Esophagus squamous epithelium (tissue), 5 donors: ENCODE results near the gene ALOXE3. TPM values are rescaled to one million over a fixed set of nuclear protein-coding genes. Genes with fewer than 3 reads are reported as not detected.

ENCODE experiments used
- DNase-seq: peaks from one replicate; lab custom pipeline; 2025; lab: John Stamatoyannopoulos, UW
- H3K27ac ChIP-seq, 4 donors: fragments of 200-600 bp; sonication (generic); one replicate each; pipeline ENCODE4 v1.5.1; 2016 to 2019; ENCODE audit warnings: mild to moderate bottlenecking in 1 of 4
- H3K27me3 ChIP-seq, 4 donors: fragments of 200-600 bp; sonication (generic); 1 replicate in 3 of 4; 2 replicates in 1 of 4; pipeline versions ENCODE4 v1.5.1 to v1.6.0; 2017 to 2021; ENCODE audit warnings: antibody characterized with exemption in 1 of 4
- H3K36me3 ChIP-seq, 3 donors: fragments of 200-600 bp; sonication (generic); one replicate each; pipeline ENCODE4 v1.5.1; 2016 to 2019
- H3K4me1 ChIP-seq, 3 donors: fragments of 200-600 bp; sonication (generic); one replicate each; pipeline ENCODE4 v1.5.1; 2017 to 2019
- H3K4me3 ChIP-seq, 4 donors: fragments of 200-600 bp; sonication (generic); 1 replicate in 3 of 4; 2 replicates in 1 of 4; pipeline ENCODE4 v1.5.1; 2016 to 2019; ENCODE audit warnings: mild to moderate bottlenecking in 2 of 4, moderate library complexity in 1 of 4
- H3K9me3 ChIP-seq, 3 donors: fragments of 200-600 bp; sonication (generic); one replicate each; pipeline ENCODE4 v1.5.1; 2016 to 2019
- CTCF ChIP-seq, 6 experiments: fragments of 450-650 bp in 4 of 6; fragments of 200-600 bp in 2 of 6; sonication (generic) in 2 of 6; IDR thresholded peaks; one replicate each; pipeline ENCODE4 v1.5.1; 2016 to 2019; ENCODE audit warnings: antibody characterized with exemption in 6 of 6, mild to moderate bottlenecking in 4 of 6, moderate library complexity in 4 of 6
- POLR2A ChIP-seq, 4 donors: fragments of 450-650 bp; IDR thresholded peaks; one replicate each; pipeline ENCODE4 v1.6.1; 2017; ENCODE audit warnings: antibody characterized with exemption in 4 of 4, mild to moderate bottlenecking in 4 of 4, moderate library complexity in 3 of 4
- WGBS, 2 donors: methylation state at CpG; one replicate each; pipeline ENCODE4 v1.1.5; 2018; 5-methylcytosine and 5-hydroxymethylcytosine counted together
- intact Hi-C: fragments of 100-400 bp; cut with DNase I; formaldehyde crosslinking; loops from one replicate; pipeline ENCODE4 v1.15.0; 2022
- total RNA-seq, 4 donors: library from RNA; depleted of rRNA; stranded (reverse); fragments of >200 nt; gene quantifications; one replicate each; pipeline ENCODE4 v1.1.0, GENCODE V29; 2016
- donor health status: DM: yes; HTN: yes; CAD: no.

Gene ALOXE3
- total RNA-seq, 4 donors from 2014 or later, result 0.30 to 8.8 (median 2.2) TPM; not detected in 1

GRCh38 chr17:8160741-8161221, 42.5 kb upstream of the ALOXE3 start:
- no peaks in the 10 kb centered on the region for H3K27me3 ChIP-seq
- peaks cover 36 to 79% (median 51%) of the 10 kb centered on the region in 3 donors for H3K4me1 ChIP-seq
- DNase-seq, result no peak
- H3K4me3 ChIP-seq, result peak overlapping the region in 2 of 4 donors; percentile 4 to 5
- no peaks in the 10 kb centered on the region for H3K9me3 ChIP-seq
- H3K36me3 ChIP-seq, result peaks cover 0 to 27% (median 7%) of the 10 kb centered on the region in 3 donors
- intact Hi-C loops, result no loop called here
- H3K27ac ChIP-seq, result peak overlapping the region; percentile 32 to 100 (median 99)
- TF ChIP-seq CTCF (IDR thresholded peaks at IDR 0.05), result no peak
- TF ChIP-seq POLR2A (IDR thresholded peaks at IDR 0.05), result no peak
- WGBS, 2 donors, result 52 to 60% methylated on average over 5 of the region's 5 CpGs

DNA sequence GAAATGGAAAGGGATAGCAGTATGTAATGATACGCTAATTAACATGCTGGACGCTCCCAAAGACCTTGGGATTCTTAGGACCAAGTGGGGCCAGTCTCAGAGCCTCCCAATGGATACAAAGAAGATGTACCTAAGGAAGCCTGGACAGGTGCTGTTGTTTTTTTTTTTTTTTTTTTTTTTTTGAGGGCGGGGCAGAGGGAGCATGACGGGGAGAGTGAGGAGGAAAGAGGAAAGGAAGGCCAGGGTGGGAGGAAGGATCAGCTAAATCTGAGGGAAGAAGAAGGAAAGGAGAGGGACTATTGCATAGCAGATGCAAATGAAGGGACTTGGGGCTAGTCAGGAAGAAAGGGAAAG, 41.9 kb upstream of the ALOXE3 start:
- Histone ChIP-seq H3K36me3 (peaks cover 0 to 27% (median 7%) of the 10 kb centered on the region in 3 donors), H3K4me3 (no peak overlapping the region), H3K9me3 (no peaks in the 10 kb centered on the region), H3K27ac (peak overlapping the region in 3 of 4 donors; percentile 98 to 100 (median 100)), H3K4me1 (peaks cover 36 to 77% (median 51%) of the 10 kb centered on the region in 3 donors), H3K27me3 (no peaks in the 10 kb centered on the region)
- TF ChIP-seq CTCF (IDR thresholded peaks at IDR 0.05), result no peak
- no peak for TF ChIP-seq POLR2A (IDR thresholded peaks at IDR 0.05)
- WGBS, 2 donors, result 57 to 69% methylated on average over 3 to 4 of the region's 4 CpGs
- intact Hi-C loops, result no loop called here
- DNase-seq, result no peak

- WGBS, 2 donors, result 58 to 66% methylated on average over 3 to 4 of the region's 4 CpGs
- DNase-seq, result no peak
- Histone ChIP-seq H3K36me3 (peaks cover 0 to 27% (median 7%) of the 10 kb centered on the region in 3 donors), H3K4me1 (peaks cover 37 to 78% (median 49%) of the 10 kb centered on the region in 3 donors), H3K9me3 (no peaks in the 10 kb centered on the region), H3K27me3 (no peaks in the 10 kb centered on the region), H3K27ac (peak overlapping the region; percentile 14 to 100 (median 80)), H3K4me3 (no peak overlapping the region)
- TF ChIP-seq POLR2A (IDR thresholded peaks at IDR 0.05) (no peak), CTCF (IDR thresholded peaks at IDR 0.05) (no peak)
- intact Hi-C loops, result no loop called here
Observed at GRCh38 chr17:8159459-8160223, 41.3 kb upstream of the ALOXE3 start.

- H3K9me3 ChIP-seq, result no peaks in the 10 kb centered on the region
- no peaks in the 10 kb centered on the region for H3K27me3 ChIP-seq
- TF ChIP-seq CTCF (IDR thresholded peaks at IDR 0.05), result no peak
- peaks cover 33 to 76% (median 43%) of the 10 kb centered on the region in 3 donors for H3K4me1 ChIP-seq
- H3K36me3 ChIP-seq, result peaks cover 0 to 27% (median 7%) of the 10 kb centered on the region in 3 donors
- WGBS, 2 donors, result 56 to 59% methylated on average over 3 of the region's 3 CpGs
- peak overlapping the region; percentile 14 to 100 (median 98) for H3K27ac ChIP-seq
- intact Hi-C loops, result no loop called here
- no peak overlapping the region for H3K4me3 ChIP-seq
- no peak for DNase-seq
Observed at GRCh38 chr17:8159032-8159400, 40.7 kb upstream of the ALOXE3 start.
